HEK293 (cell line): ENCODE results near the gene CRACR2A.

ENCODE experiments used
- CTCF ChIA-PET: fragments of 350-600 bp; formaldehyde crosslinking; extraction: SDS; loops from one replicate; lab custom pipeline; 2021; ENCODE audit warnings: antibody characterized with exemption; lab: Yijun Ruan, JAX
- POLR2A ChIA-PET: fragments of 300-600 bp; formaldehyde crosslinking; extraction: SDS; loops from one replicate; lab custom pipeline; 2020; ENCODE audit warnings: antibody characterized with exemption, inconsistent platforms; lab: Yijun Ruan, JAX
- H3K27ac ChIP-seq: fragments of 200-500 bp; sonication (Bioruptor generic); 2 replicates; pipeline ENCODE4 v1.5.1; 2014; ENCODE audit warnings: low read depth, low read length, control low read depth, inconsistent platforms; ENCODE audit errors: extremely low read depth
- H3K36me3 ChIP-seq, 2 experiments: fragments of 200-500 bp in 1 of 2; sonication (Bioruptor generic) in 1 of 2; 1 replicate in 1 of 2; 2 replicates in 1 of 2; pipeline ENCODE4 v1.5.1; 2014 to 2017; ENCODE audit warnings: inconsistent platforms in 2 of 2, low read length in 2 of 2; ENCODE audit not compliant: control insufficient read depth in 2 of 2, insufficient read depth in 1 of 2
- H3K4me1 ChIP-seq: fragments of 200-500 bp; sonication (Bioruptor generic); 2 replicates; pipeline ENCODE4 v1.5.1; 2014; ENCODE audit warnings: mild to moderate bottlenecking, low read length, inconsistent platforms; ENCODE audit not compliant: control insufficient read depth, insufficient read depth
- H3K4me3 ChIP-seq: 2 replicates; pipeline ENCODE4 v1.5.1; 2011; ENCODE audit warnings: low read depth, mild to moderate bottlenecking, control low read depth, low read length, moderate library complexity
- H3K9me3 ChIP-seq: fragments of 200-500 bp; sonication (Bioruptor generic); 2 replicates; pipeline ENCODE4 v1.5.1; 2014; ENCODE audit warnings: low read depth, low read length, inconsistent platforms; ENCODE audit not compliant: control insufficient read depth, insufficient read depth
- ELK4 ChIP-seq: IDR thresholded peaks from 2 replicates; pipeline ENCODE4 v1.6.1; 2011; ENCODE audit warnings: mild to moderate bottlenecking, low read depth, low read length, borderline replicate concordance
- GLIS2 ChIP-seq: fragments of 450-650 bp; formaldehyde crosslinking; IDR thresholded peaks from 2 replicates; pipeline ENCODE4 v1.5.1; 2016; ENCODE audit warnings: missing biosample characterization, missing genetic modification characterization
- HIC1 ChIP-seq: fragments of 450-650 bp; formaldehyde crosslinking; IDR thresholded peaks from 2 replicates; pipeline ENCODE4 v1.5.1; 2016; ENCODE audit warnings: missing biosample characterization, missing genetic modification characterization
- KLF9 ChIP-seq: fragments of 450-650 bp; formaldehyde crosslinking; IDR thresholded peaks from 2 replicates; pipeline ENCODE4 v1.5.1; 2016; ENCODE audit warnings: missing biosample characterization, missing genetic modification characterization, low read depth
- TRIM28 ChIP-seq: IDR thresholded peaks from 2 replicates; pipeline ENCODE4 v1.6.1; 2011; ENCODE audit warnings: low read length, control low read depth, borderline replicate concordance
- WT1 ChIP-seq: fragments of 450-650 bp; formaldehyde crosslinking; IDR thresholded peaks from 2 replicates; pipeline ENCODE4 v1.5.1; 2016; ENCODE audit warnings: missing biosample characterization, missing genetic modification characterization
- ZFP69B ChIP-seq: fragments of 450-650 bp; formaldehyde crosslinking; IDR thresholded peaks from 2 replicates; pipeline ENCODE4 v1.5.1; 2016; ENCODE audit warnings: missing biosample characterization, missing genetic modification characterization
- ZNF223 ChIP-seq: fragments of 450-650 bp; formaldehyde crosslinking; IDR thresholded peaks from 2 replicates; pipeline ENCODE4 v1.5.1; 2016; ENCODE audit warnings: missing biosample characterization, missing genetic modification characterization
- ZNF239 ChIP-seq: fragments of 450-650 bp; formaldehyde crosslinking; IDR thresholded peaks from 2 replicates; pipeline ENCODE4 v1.5.1; 2016; ENCODE audit warnings: missing biosample characterization, missing genetic modification characterization
- ZNF274 ChIP-seq, 2 experiments: fragments of 200-500 bp in 1 of 2; fragments of 450-650 bp in 1 of 2; sonication (Bioruptor generic) in 1 of 2; formaldehyde crosslinking in 1 of 2; IDR thresholded peaks; 2 replicates each; pipeline versions ENCODE4 v1.5.1 to v1.6.1; 2014 to 2016; ENCODE audit warnings: borderline replicate concordance in 1 of 2, inconsistent platforms in 1 of 2, low read length in 1 of 2, missing biosample characterization in 1 of 2, missing genetic modification characterization in 1 of 2
- ZNF280D ChIP-seq: fragments of 450-650 bp; formaldehyde crosslinking; IDR thresholded peaks from 2 replicates; pipeline ENCODE4 v1.5.1; 2016; ENCODE audit warnings: missing biosample characterization, missing genetic modification characterization
- ZNF391 ChIP-seq: fragments of 450-650 bp; formaldehyde crosslinking; IDR thresholded peaks from 2 replicates; pipeline ENCODE4 v1.5.1; 2016; ENCODE audit warnings: low read depth, missing biosample characterization, missing genetic modification characterization, borderline replicate concordance
- ZNF404 ChIP-seq: fragments of 450-650 bp; formaldehyde crosslinking; IDR thresholded peaks from 2 replicates; pipeline ENCODE4 v1.5.1; 2017; ENCODE audit warnings: missing biosample characterization, missing genetic modification characterization
- ZNF449 ChIP-seq: fragments of 450-650 bp; formaldehyde crosslinking; IDR thresholded peaks from 2 replicates; pipeline ENCODE4 v1.5.1; 2017; ENCODE audit warnings: missing biosample characterization, mild to moderate bottlenecking, missing genetic modification characterization, moderate library complexity
- ZNF48 ChIP-seq: fragments of 450-650 bp; formaldehyde crosslinking; IDR thresholded peaks from 2 replicates; pipeline ENCODE4 v1.5.1; 2016; ENCODE audit warnings: missing biosample characterization, missing genetic modification characterization
- ZNF549 ChIP-seq: fragments of 450-650 bp; IDR thresholded peaks from 2 replicates; pipeline ENCODE4 v1.5.1; 2018; ENCODE audit warnings: missing biosample characterization, missing genetic modification characterization, mild to moderate bottlenecking, inconsistent platforms, moderate library complexity
- ZNF623 ChIP-seq: fragments of 450-650 bp; formaldehyde crosslinking; IDR thresholded peaks from 2 replicates; pipeline ENCODE4 v1.5.1; 2016; ENCODE audit warnings: missing biosample characterization, missing genetic modification characterization
- ZNF704 ChIP-seq: fragments of 450-650 bp; formaldehyde crosslinking; IDR thresholded peaks from 2 replicates; pipeline ENCODE4 v1.5.1; 2016; ENCODE audit warnings: missing biosample characterization, missing genetic modification characterization

The CRACR2A gene

GRCh38 chr12:3795066-3795465 is 42.2 kb upstream of the CRACR2A start (continued):
- no peak for TF ChIP-seq ZNF280D

- POLR2A ChIA-PET: no interaction called here
- no peaks in the 10 kb centered on the region for H3K4me1 ChIP-seq
- H3K27ac ChIP-seq: no peak overlapping the region
- CTCF ChIA-PET: interaction anchor here (0.7 to 3.6 kb wide), 3 partner anchors 492 to 946 kb away, joined by 3 to 22 read pairs (median 6); no protein-coding TSS in a partner anchor
- TF ChIP-seq HIC1 (tag by site-specific recombination) (no peak), ELK4 (no peak), ZFP69B (tag by site-specific recombination) (no peak), ZNF239 (tag by site-specific recombination) (no peak)
- no peaks in the 10 kb centered on the region for H3K9me3 ChIP-seq
- no peak overlapping the region for H3K4me3 ChIP-seq
- H3K36me3 ChIP-seq: no peaks in the 10 kb centered on the region
Measured at GRCh38 chr12:3792623-3793288, 39.8 kb upstream of the CRACR2A start.

GRCh38 chr12:3791256-3791874 is 38.5 kb upstream of the CRACR2A start:
- H3K9me3 ChIP-seq: no peaks in the 10 kb centered on the region
- H3K27ac ChIP-seq: no peak overlapping the region
- ChIA-PET POLR2A (no interaction called here), CTCF (interaction anchor here (1.3 to 1.7 kb wide), 2 partner anchors 12 to 491 kb away, joined by 3 to 6 read pairs; no protein-coding TSS in a partner anchor)
- H3K36me3 ChIP-seq: no peaks in the 10 kb centered on the region
- TF ChIP-seq GLIS2 (tag by site-specific recombination) (no peak), WT1 (tag by site-specific recombination) (no peak), ZNF549 (no peak), ZNF48 (tag by site-specific recombination) (no peak), KLF9 (no peak)
- no peaks in the 10 kb centered on the region for H3K4me1 ChIP-seq
- H3K4me3 ChIP-seq: no peak overlapping the region

- no peaks in the 10 kb centered on the region for H3K4me1 ChIP-seq
- POLR2A ChIA-PET: no interaction called here
- H3K9me3 ChIP-seq: no peaks in the 10 kb centered on the region
- H3K4me3 ChIP-seq: no peak overlapping the region
- TF ChIP-seq ZNF223 (tag by site-specific recombination): no peak
- TF ChIP-seq ZNF391 (tag by site-specific recombination): no peak
- no peak for TF ChIP-seq ZNF404 (tag by site-specific recombination)
- TF ChIP-seq ZNF449 (tag by site-specific recombination): no peak
- TF ChIP-seq TRIM28: no peak
- TF ChIP-seq ZNF704 (tag by site-specific recombination): no peak
- no peak for TF ChIP-seq ZNF274 (IDR thresholded peaks at IDR 0.05; ENCODE audit: low read length)
- TF ChIP-seq ZNF274 (tag by site-specific recombination; IDR thresholded peaks at IDR 0.05; ENCODE audit: borderline replicate concordance): no peak
- TF ChIP-seq ZNF623 (tag by site-specific recombination): no peak
- H3K36me3 ChIP-seq: no peaks in the 10 kb centered on the region
- CTCF ChIA-PET: interaction anchor here (1.1 to 2.5 kb wide), 5 partner anchors 13 to 491 kb away, joined by 3 to 18 read pairs (median 7); no protein-coding TSS in a partner anchor
- H3K27ac ChIP-seq: no peak overlapping the region
Measured at GRCh38 chr12:3790642-3791041, 37.7 kb upstream of the CRACR2A start.
